A549 treated with dexamethasone at 1 μM for 4 hours (cell line): ENCODE measurements around the gene IPPK. TPM values are rescaled to one million over a fixed set of nuclear protein-coding genes. Genes with fewer than 3 reads are reported as not detected.

Experiments
- total RNA-seq: library from RNA; stranded (reverse); fragments of 200-300 nt; extraction: Qiagen RNA extraction; gene quantifications from 5 replicates; pipeline ENCODE4 v1.2.3, GENCODE V29; 2022

The IPPK gene, protein sequence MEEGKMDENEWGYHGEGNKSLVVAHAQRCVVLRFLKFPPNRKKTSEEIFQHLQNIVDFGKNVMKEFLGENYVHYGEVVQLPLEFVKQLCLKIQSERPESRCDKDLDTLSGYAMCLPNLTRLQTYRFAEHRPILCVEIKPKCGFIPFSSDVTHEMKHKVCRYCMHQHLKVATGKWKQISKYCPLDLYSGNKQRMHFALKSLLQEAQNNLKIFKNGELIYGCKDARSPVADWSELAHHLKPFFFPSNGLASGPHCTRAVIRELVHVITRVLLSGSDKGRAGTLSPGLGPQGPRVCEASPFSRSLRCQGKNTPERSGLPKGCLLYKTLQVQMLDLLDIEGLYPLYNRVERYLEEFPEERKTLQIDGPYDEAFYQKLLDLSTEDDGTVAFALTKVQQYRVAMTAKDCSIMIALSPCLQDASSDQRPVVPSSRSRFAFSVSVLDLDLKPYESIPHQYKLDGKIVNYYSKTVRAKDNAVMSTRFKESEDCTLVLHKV
- total RNA-seq, result 12.2 to 13.3 TPM (median 12.8 TPM) in 5 replicates

DNA sequence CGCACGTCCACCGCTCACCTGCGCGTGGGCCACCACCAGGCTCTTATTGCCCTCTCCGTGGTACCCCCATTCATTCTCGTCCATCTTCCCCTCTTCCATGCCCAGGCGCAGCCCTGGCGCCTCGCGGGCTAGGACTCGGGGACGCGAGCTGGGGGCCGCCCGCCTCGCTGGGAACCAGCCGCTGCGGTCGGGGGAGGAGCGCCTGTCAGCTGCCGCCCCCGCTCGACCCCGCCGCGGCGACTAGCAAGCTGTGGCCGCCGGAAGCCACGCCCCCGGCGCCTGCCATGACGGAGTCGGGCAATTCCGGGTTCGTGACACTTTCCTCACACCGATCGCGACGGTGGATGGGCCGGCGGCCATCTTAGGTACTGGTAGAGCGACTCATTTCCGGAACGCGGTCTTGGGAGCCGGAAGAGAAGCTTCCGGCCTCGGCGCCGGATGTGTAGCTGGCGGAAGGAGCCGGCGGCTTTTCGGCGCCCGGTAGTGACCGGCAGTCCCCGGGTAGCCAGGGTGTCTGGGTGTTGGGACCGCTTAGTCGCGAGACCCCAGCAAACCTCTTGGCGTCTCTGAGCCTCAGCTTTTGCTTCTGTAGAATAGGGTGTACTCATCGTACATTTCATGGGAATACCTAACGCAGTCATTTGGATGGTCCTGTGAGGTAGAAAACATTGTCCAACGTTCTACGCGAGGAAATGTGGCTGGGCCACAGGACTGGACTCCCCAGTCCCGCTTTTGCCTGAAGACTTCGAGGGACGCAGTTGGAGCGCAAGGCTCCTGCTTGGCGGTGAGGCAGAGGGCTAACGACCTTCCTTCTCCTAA lies at the start of gene IPPK:
Gene IPPK (minus strand): TSS at position 242 of the 819 bp plus-strand sequence. CDS start 143 bp downstream, at position 99.

Other genes with a start within 250 kb of the IPPK start
- gene OMD, start 245.7 kb downstream of the IPPK start, total RNA-seq, result not detected in 5 replicates
- not detected in 5 replicates for gene ASPN, start 187.6 kb downstream of the IPPK start, total RNA-seq
- gene ECM2, start 134.1 kb downstream of the IPPK start, total RNA-seq, result 0.08 to 0.11 TPM (median 0.11 TPM) in 5 replicates
- gene BICD2, start 94.7 kb upstream of the IPPK start, total RNA-seq, result 25.6 to 38.1 TPM (median 36.0 TPM) in 5 replicates
- 2.1 to 2.9 TPM (median 2.5 TPM) in 5 replicates for gene ZNF484, start 207.9 kb upstream of the IPPK start, total RNA-seq